AG04450 (cell line): ENCODE measurements around the gene FAF1. TPM values are rescaled to one million over a fixed set of nuclear protein-coding genes. Genes with fewer than 3 reads are reported as not detected.
A peak's percentile ranks its signal among the peaks of the same experiment; 100 is the strongest.

Experiments used
- CTCF ChIA-PET: fragments of 300-600, 350-600 bp; formaldehyde crosslinking; extraction: SDS; loops from one replicate; lab custom pipeline; 2022; ENCODE audit warnings: antibody characterized with exemption, inconsistent platforms; lab: Charles Lee
- POLR2A ChIA-PET: fragments of 350-600 bp; formaldehyde crosslinking; extraction: SDS; loops from one replicate; lab custom pipeline; 2021; ENCODE audit warnings: antibody characterized with exemption, inconsistent platforms; lab: Yijun Ruan, JAX
- DNase-seq: peaks from one replicate; pipeline ENCODE4 v3.0.0-alpha.2; 2011; ENCODE audit warnings: low read depth, low spot score
- H3K27ac ChIP-seq: one replicate; pipeline ENCODE4 v1.5.1; 2012; ENCODE audit warnings: low read depth, low read length, control low read depth
- H3K27me3 ChIP-seq: one replicate; pipeline ENCODE4 v1.6.0; 2012; ENCODE audit warnings: low read length; ENCODE audit not compliant: control insufficient read depth, insufficient read depth
- H3K4me3 ChIP-seq: 2 replicates; pipeline ENCODE4 v1.5.1; 2011; ENCODE audit warnings: mild to moderate bottlenecking, low read depth, low read length, control low read depth
- H3K9me3 ChIP-seq: 2 replicates; pipeline ENCODE4 v1.5.1; 2012; ENCODE audit warnings: low read length; ENCODE audit not compliant: control insufficient read depth, insufficient read depth
- CTCF ChIP-seq: IDR thresholded peaks from 2 replicates; pipeline ENCODE4 v1.5.1; 2011; ENCODE audit warnings: low read depth, low read length, control low read depth, inconsistent platforms
- polyA plus RNA-seq: library from polyadenylated mRNA; depleted of rRNA; stranded (reverse); fragments of >200 nt; gene quantifications from 2 replicates; pipeline ENCODE4 v1.2.3, GENCODE V29; 2011

Gene FAF1
- polyA plus RNA-seq, 1 experiment, result 37.9 TPM

DNA sequence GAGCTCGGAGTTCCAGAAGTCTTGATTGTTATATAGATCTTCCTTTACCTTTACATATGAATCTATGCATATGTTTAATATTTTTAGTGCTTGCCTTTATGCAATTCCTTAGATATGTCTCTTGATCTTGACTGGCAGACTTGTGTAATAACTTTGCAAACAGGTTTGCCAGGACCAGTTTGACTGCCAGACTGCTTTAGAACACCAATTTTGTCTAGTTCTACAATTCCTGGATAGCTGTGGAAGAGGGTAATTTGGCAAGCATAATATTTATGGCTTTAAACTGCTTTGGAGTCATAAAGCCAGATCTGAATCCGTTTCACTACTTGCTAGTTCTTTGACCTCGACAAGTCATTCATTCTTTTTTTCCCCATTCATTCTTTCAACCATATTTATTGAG, 250.0 kb downstream of the FAF1 start:
- no peak overlapping the region for H3K4me3 ChIP-seq
- ChIA-PET POLR2A (no interaction called here), CTCF (interaction anchor here (1.0 kb wide), 1 partner anchor 479 kb away, joined by 3 read pairs; no protein-coding TSS in a partner anchor)
- H3K27me3 ChIP-seq, result no peaks in the 10 kb centered on the region
- H3K27ac ChIP-seq, result no peak overlapping the region
- no peak for DNase-seq
- TF ChIP-seq CTCF, result no peak
- no peaks in the 10 kb centered on the region for H3K9me3 ChIP-seq

DNA sequence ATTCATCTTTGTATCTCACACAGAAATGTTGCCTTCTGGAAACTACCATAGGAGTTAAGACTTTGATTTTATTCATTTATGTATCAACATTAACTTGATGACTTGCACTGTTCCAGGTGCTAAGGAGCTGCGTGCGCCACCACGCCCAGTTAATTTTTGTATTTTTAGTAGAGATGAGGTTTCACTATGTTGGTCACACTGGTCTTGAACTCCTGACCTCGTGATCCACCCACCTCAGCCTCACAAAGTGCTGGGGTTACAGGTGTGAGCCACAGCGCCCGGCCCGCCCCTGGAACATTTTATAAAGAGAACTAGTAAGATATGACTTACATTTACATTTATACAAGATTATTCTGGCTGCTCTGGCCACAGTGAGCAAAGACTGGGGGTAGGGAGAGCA, 252.2 kb downstream of the FAF1 start:
- no peak for TF ChIP-seq CTCF
- no peaks in the 10 kb centered on the region for H3K27me3 ChIP-seq
- no peak overlapping the region for H3K4me3 ChIP-seq
- ChIA-PET POLR2A (no interaction called here), CTCF (interaction anchor here (0.8 kb wide), 1 partner anchor 67 kb away, joined by 3 read pairs; no protein-coding TSS in a partner anchor)
- DNase-seq, result no peak
- H3K9me3 ChIP-seq, result no peaks in the 10 kb centered on the region
- no peak overlapping the region for H3K27ac ChIP-seq

DNA sequence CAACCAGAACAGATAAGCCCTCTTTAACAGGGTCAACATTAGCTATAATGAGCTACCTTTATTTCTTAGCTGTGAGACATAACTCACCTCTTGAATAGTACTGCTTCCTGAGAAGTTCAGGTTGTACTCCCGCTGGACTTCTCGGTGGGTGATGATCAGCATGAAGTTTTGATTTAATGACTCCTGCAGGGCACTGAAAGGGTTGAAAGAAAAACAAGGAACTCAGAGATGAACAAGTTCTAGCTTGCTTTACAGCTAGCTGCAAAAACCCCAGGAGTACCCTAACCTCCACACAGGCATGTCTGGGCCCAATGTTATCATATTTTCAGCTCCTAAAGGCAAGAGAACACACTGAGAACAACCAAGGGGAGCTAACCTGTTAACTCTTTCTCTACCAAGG, 254.4 kb downstream of the FAF1 start:
- no peaks in the 10 kb centered on the region for H3K9me3 ChIP-seq
- CTCF ChIA-PET, result interaction anchor here (0.5 to 5.5 kb wide), 13 partner anchors 30 to 338 kb away, joined by 3 to 95 read pairs (median 4); no protein-coding TSS in a partner anchor
- POLR2A ChIA-PET, result no interaction called here

DNA sequence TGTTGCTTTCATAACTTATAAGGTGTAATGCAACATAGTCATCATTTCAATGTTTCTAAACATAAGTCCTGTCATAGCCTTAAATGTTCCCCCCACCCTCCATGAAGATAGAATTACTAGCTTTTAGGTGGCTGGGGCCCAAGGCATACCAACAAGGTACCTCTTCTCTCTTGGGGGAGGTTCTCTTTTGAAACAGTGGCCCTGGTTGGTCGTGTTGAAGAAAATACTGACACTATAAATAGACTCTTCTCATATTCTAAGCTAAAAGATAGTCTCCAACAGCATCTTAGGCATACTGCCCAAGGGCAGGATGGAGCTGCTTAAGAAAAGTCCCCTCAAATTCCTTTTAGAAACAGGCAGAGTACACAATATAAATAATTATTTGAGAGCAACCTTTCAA, 255.0 kb downstream of the FAF1 start:
- Histone ChIP-seq H3K4me3 (no peak overlapping the region), H3K27ac (no peak overlapping the region), H3K27me3 (no peaks in the 10 kb centered on the region), H3K9me3 (no peaks in the 10 kb centered on the region)
- POLR2A ChIA-PET, result no interaction called here
- TF ChIP-seq CTCF, result no peak
- CTCF ChIA-PET, result interaction anchor here (0.6 to 5.5 kb wide), 19 partner anchors 11 to 337 kb away, joined by 3 to 95 read pairs (median 4); no protein-coding TSS in a partner anchor
- no peak for DNase-seq

More for the DNA sequence above, 254.4 kb downstream of the FAF1 start:
- no peak overlapping the region for H3K27ac ChIP-seq
- TF ChIP-seq CTCF, result no peak
- H3K4me3 ChIP-seq, result no peak overlapping the region
- no peak for DNase-seq
- no peaks in the 10 kb centered on the region for H3K27me3 ChIP-seq

GRCh38 chr1:50704126-50704525, 255.9 kb downstream of the FAF1 start:
- peak; percentile 6 for DNase-seq
- TF ChIP-seq CTCF, result peak; percentile 88
- Histone ChIP-seq H3K27me3 (no peaks in the 10 kb centered on the region), H3K9me3 (no peaks in the 10 kb centered on the region), H3K27ac (no peak overlapping the region), H3K4me3 (no peak overlapping the region)
- POLR2A ChIA-PET, result interaction anchor here (0.6 kb wide), 1 partner anchor 557 kb away, joined by 3 read pairs; no protein-coding TSS in a partner anchor
- CTCF ChIA-PET, result interaction anchor here (0.6 to 5.5 kb wide), 33 partner anchors 9 to 336 kb away, joined by 3 to 95 read pairs (median 4); no protein-coding TSS in a partner anchor
